ENCODE results near the gene OR7A17.

Gene OR7A17

GRCh38 chr19:14886032-14886431, at the start of gene OR7A17:
OR7A17 (minus strand) TSS chr19:14886132; CDS start chr19:14881355, 4,777 bp downstream.
- Histone ChIP-seq H3K9me3 (ENCODE audit: control insufficient read depth, insufficient read depth, low read depth, low read length) (peaks cover 3% of the 10 kb centered on the region; the same call in 1 of the 2 replicates), H3K9ac (ENCODE audit: low read length) (no peak within 1 kb of the TSS), H3K27me3 (ENCODE audit: control insufficient read depth, insufficient read depth, low read length) (peaks cover 23% of the 10 kb centered on the region), H3K36me3 (ENCODE audit: control insufficient read depth, insufficient read depth, low read length) (no peaks in the 10 kb centered on the region), H3K4me3 (ENCODE audit: low read depth, low read length) (no peak within 1 kb of the TSS), H3K4me1 (ENCODE audit: control insufficient read depth, insufficient read depth, low read length) (peaks cover 7% of the 10 kb centered on the region; the same call in 1 of the 2 replicates), H3K27ac (ENCODE audit: low read depth, low read length) (no peak within 1 kb of the TSS)

DNA sequence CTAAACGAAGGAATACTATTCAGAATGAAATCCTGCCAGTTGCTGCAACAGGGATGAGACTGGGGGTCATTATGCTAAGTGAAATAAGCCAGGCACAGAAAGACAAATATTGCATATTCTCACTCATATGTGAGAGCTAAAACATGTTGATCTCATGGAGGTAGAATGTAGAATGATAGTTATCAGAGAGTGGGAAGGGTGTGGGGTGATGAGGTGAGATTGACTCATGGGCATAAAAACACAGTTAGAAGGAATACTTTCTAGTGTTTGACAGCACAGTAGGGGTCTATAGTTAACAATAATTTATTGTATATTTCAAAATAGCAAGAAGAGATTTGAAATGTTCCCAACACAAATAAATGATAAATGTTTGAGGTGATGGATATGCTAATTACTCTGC, 47.6 kb upstream of the OR7A17 start:
- H3K27ac ChIP-seq (ENCODE audit: low read depth, low read length): no peak overlapping the region
- no peaks in the 10 kb centered on the region for H3K36me3 ChIP-seq (ENCODE audit: control insufficient read depth, insufficient read depth, low read length)
- H3K27me3 ChIP-seq (ENCODE audit: control insufficient read depth, insufficient read depth, low read length): peaks cover 7% of the 10 kb centered on the region
- no peak overlapping the region for H3K9ac ChIP-seq (ENCODE audit: low read length)
- no peak overlapping the region for H3K4me3 ChIP-seq (ENCODE audit: low read depth, low read length)
- H3K9me3 ChIP-seq (ENCODE audit: control insufficient read depth, insufficient read depth, low read depth, low read length): no peaks in the 10 kb centered on the region
- no peaks in the 10 kb centered on the region for H3K4me1 ChIP-seq (ENCODE audit: control insufficient read depth, insufficient read depth, low read length)

DNA sequence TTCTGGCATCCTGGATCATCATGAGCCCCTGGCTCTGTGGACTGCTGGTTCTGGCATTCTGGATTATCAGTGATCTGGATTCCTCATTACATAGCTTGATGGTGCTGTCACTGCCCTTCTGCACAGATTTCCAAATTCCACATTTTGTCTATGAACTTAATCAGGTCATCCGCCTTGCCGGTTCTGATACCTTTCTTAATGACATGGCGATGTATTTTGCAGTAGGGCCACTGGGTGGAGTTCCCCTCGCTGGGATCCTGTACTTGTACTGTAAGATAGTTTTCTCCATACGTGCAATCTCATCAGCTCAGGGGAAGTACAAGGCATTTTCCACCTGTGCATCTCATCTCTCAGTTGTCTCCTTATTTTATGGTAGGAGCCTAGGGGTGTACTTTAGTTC, 30.9 kb upstream of the OR7A17 start:
- H3K36me3 ChIP-seq (ENCODE audit: control insufficient read depth, insufficient read depth, low read length): no peaks in the 10 kb centered on the region
- H3K27ac ChIP-seq (ENCODE audit: low read depth, low read length): no peak overlapping the region
- H3K27me3 ChIP-seq (ENCODE audit: control insufficient read depth, insufficient read depth, low read length): peaks cover 15% of the 10 kb centered on the region; the same call in 1 of the 2 replicates
- no peaks in the 10 kb centered on the region for H3K4me1 ChIP-seq (ENCODE audit: control insufficient read depth, insufficient read depth, low read length)
- no peak overlapping the region for H3K9ac ChIP-seq (ENCODE audit: low read length)
- no peaks in the 10 kb centered on the region for H3K9me3 ChIP-seq (ENCODE audit: control insufficient read depth, insufficient read depth, low read depth, low read length)
- no peak overlapping the region for H3K4me3 ChIP-seq (ENCODE audit: low read depth, low read length)

DNA sequence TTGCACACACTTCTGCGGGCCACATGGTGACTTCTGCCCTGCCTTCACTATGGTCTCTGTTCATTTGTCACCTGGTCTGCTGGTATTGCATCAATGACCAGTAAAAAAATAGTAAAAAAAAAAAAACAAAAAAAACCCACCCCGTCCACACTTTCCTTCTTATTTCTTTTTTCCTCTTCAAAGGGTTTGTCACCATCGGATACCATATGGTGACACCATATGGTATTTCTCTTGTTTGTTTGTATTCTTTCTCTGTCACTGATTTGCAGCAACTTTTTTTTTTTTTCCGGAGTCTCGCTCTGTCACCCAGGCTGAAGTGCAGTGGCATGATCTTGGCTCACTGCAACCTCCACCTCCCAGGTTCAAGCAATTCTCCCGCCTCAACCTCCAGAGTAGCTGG, 29.2 kb upstream of the OR7A17 start:
- no peak overlapping the region for H3K4me3 ChIP-seq (ENCODE audit: low read depth, low read length)
- no peaks in the 10 kb centered on the region for H3K36me3 ChIP-seq (ENCODE audit: control insufficient read depth, insufficient read depth, low read length)
- H3K9ac ChIP-seq (ENCODE audit: low read length): no peak overlapping the region
- H3K4me1 ChIP-seq (ENCODE audit: control insufficient read depth, insufficient read depth, low read length): no peaks in the 10 kb centered on the region
- no peaks in the 10 kb centered on the region for H3K9me3 ChIP-seq (ENCODE audit: control insufficient read depth, insufficient read depth, low read depth, low read length)
- H3K27ac ChIP-seq (ENCODE audit: low read depth, low read length): no peak overlapping the region
- peaks cover 3% of the 10 kb centered on the region; the same call in 1 of the 2 replicates for H3K27me3 ChIP-seq (ENCODE audit: control insufficient read depth, insufficient read depth, low read length)

- no peak overlapping the region for H3K27ac ChIP-seq (ENCODE audit: low read depth, low read length)
- no peaks in the 10 kb centered on the region for H3K4me1 ChIP-seq (ENCODE audit: control insufficient read depth, insufficient read depth, low read length)
- peaks cover 25% of the 10 kb centered on the region for H3K27me3 ChIP-seq (ENCODE audit: control insufficient read depth, insufficient read depth, low read length)
- H3K9me3 ChIP-seq (ENCODE audit: control insufficient read depth, insufficient read depth, low read depth, low read length): no peaks in the 10 kb centered on the region
- H3K9ac ChIP-seq (ENCODE audit: low read length): no peak overlapping the region
- no peaks in the 10 kb centered on the region for H3K36me3 ChIP-seq (ENCODE audit: control insufficient read depth, insufficient read depth, low read length)
- no peak overlapping the region for H3K4me3 ChIP-seq (ENCODE audit: low read depth, low read length)
Measured at GRCh38 chr19:14906711-14907110, 20.8 kb upstream of the OR7A17 start.

GRCh38 chr19:14901675-14902260, 15.8 kb upstream of the OR7A17 start:
- no peak overlapping the region for H3K27ac ChIP-seq (ENCODE audit: low read depth, low read length)
- H3K4me3 ChIP-seq (ENCODE audit: low read depth, low read length): no peak overlapping the region
- no peaks in the 10 kb centered on the region for H3K36me3 ChIP-seq (ENCODE audit: control insufficient read depth, insufficient read depth, low read length)
- H3K4me1 ChIP-seq (ENCODE audit: control insufficient read depth, insufficient read depth, low read length): no peaks in the 10 kb centered on the region
- no peaks in the 10 kb centered on the region for H3K9me3 ChIP-seq (ENCODE audit: control insufficient read depth, insufficient read depth, low read depth, low read length)
- peaks cover 61% of the 10 kb centered on the region for H3K27me3 ChIP-seq (ENCODE audit: control insufficient read depth, insufficient read depth, low read length)
- H3K9ac ChIP-seq (ENCODE audit: low read length): no peak overlapping the region

- Histone ChIP-seq H3K27ac (ENCODE audit: low read depth, low read length) (no peak overlapping the region), H3K4me1 (ENCODE audit: control insufficient read depth, insufficient read depth, low read length) (peaks cover 7% of the 10 kb centered on the region; the same call in 1 of the 2 replicates), H3K4me3 (ENCODE audit: low read depth, low read length) (no peak overlapping the region), H3K36me3 (ENCODE audit: control insufficient read depth, insufficient read depth, low read length) (no peaks in the 10 kb centered on the region), H3K27me3 (ENCODE audit: control insufficient read depth, insufficient read depth, low read length) (peaks cover 10% of the 10 kb centered on the region), H3K9ac (ENCODE audit: low read length) (no peak overlapping the region), H3K9me3 (ENCODE audit: control insufficient read depth, insufficient read depth, low read depth, low read length) (peaks cover 3% of the 10 kb centered on the region; the same call in 1 of the 2 replicates)
Measured at GRCh38 chr19:14890643-14891379, 4.9 kb upstream of the OR7A17 start.

DNA sequence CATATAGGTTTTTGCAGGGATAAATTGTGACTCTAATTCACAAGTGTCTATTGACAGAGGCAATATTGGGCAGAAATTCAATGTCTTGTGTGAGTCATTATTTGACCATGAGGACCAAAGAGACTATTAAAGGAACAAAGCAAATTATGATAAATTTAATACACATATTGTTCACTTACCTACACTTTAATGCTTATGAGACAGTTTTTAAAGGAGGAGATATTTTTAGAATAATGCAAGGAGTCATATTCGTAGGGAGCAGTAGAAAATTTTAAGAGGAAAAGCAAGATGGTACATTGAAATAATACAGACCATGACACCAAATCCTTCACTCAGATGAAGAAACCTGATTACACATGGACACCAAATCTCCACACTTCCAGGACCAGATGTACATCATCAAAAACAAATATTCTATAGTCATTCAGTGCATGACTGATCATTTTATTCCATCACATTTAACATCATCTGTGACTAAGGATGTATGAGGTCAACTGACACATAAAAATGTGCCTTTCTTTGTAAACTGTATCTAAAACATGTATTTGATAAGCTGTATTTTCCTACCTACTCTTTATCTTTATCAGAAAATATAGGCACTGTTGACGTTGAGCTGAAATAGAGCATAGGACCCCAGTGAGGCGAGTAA, 4.2 kb upstream of the OR7A17 start:
- peaks cover 3% of the 10 kb centered on the region; the same call in 1 of the 2 replicates for H3K9me3 ChIP-seq (ENCODE audit: control insufficient read depth, insufficient read depth, low read depth, low read length)
- H3K4me1 ChIP-seq (ENCODE audit: control insufficient read depth, insufficient read depth, low read length): peaks cover 7% of the 10 kb centered on the region; the same call in 1 of the 2 replicates
- H3K4me3 ChIP-seq (ENCODE audit: low read depth, low read length): no peak overlapping the region
- H3K36me3 ChIP-seq (ENCODE audit: control insufficient read depth, insufficient read depth, low read length): no peaks in the 10 kb centered on the region
- H3K27me3 ChIP-seq (ENCODE audit: control insufficient read depth, insufficient read depth, low read length): peaks cover 13% of the 10 kb centered on the region
- H3K9ac ChIP-seq (ENCODE audit: low read length): no peak overlapping the region
- H3K27ac ChIP-seq (ENCODE audit: low read depth, low read length): no peak overlapping the region

- Histone ChIP-seq H3K9me3 (ENCODE audit: control insufficient read depth, insufficient read depth, low read depth, low read length) (peaks cover 9% of the 10 kb centered on the region), H3K27me3 (ENCODE audit: control insufficient read depth, insufficient read depth, low read length) (peaks cover 16% of the 10 kb centered on the region), H3K4me3 (ENCODE audit: low read depth, low read length) (no peak overlapping the region), H3K9ac (ENCODE audit: low read length) (no peak overlapping the region), H3K4me1 (ENCODE audit: control insufficient read depth, insufficient read depth, low read length) (no peaks in the 10 kb centered on the region), H3K36me3 (ENCODE audit: control insufficient read depth, insufficient read depth, low read length) (no peaks in the 10 kb centered on the region), H3K27ac (ENCODE audit: low read depth, low read length) (no peak overlapping the region)
Measured at GRCh38 chr19:14871619-14872230, 14.2 kb downstream of the OR7A17 start.

- H3K36me3 ChIP-seq (ENCODE audit: control insufficient read depth, insufficient read depth, low read length): no peaks in the 10 kb centered on the region
- peaks cover 7% of the 10 kb centered on the region; the same call in 1 of the 2 replicates for H3K27me3 ChIP-seq (ENCODE audit: control insufficient read depth, insufficient read depth, low read length)
- H3K9me3 ChIP-seq (ENCODE audit: control insufficient read depth, insufficient read depth, low read depth, low read length): peaks cover 17% of the 10 kb centered on the region
- no peak overlapping the region for H3K9ac ChIP-seq (ENCODE audit: low read length)
- no peak overlapping the region for H3K4me3 ChIP-seq (ENCODE audit: low read depth, low read length)
- H3K4me1 ChIP-seq (ENCODE audit: control insufficient read depth, insufficient read depth, low read length): no peaks in the 10 kb centered on the region
- no peak overlapping the region for H3K27ac ChIP-seq (ENCODE audit: low read depth, low read length)
Measured at GRCh38 chr19:14868497-14868896, 17.4 kb downstream of the OR7A17 start.
